RWPE1 (cell line): ENCODE data around the gene FAM72C.
"Not testable (repeated sequence)": the region's sequence is repeated elsewhere in the genome, so short reads cannot be mapped to it uniquely, and the experiment has no call there.

Experiments used
- CTCF ChIA-PET: fragments of 350-600 bp; sonication (Branson Sonifier 250); formaldehyde crosslinking; extraction: SDS; loops from one replicate; lab custom pipeline; 2021; lab: Yijun Ruan, JAX
- POLR2A ChIA-PET: fragments of 400-600 bp; formaldehyde crosslinking; extraction: SDS; loops from one replicate; lab custom pipeline; 2020; ENCODE audit warnings: antibody characterized with exemption; ENCODE audit not compliant: low non-redundant PET; lab: Yijun Ruan, JAX
- DNase-seq: peaks from one replicate; pipeline ENCODE4 v3.0.0; 2012; ENCODE audit warnings: low spot score
- H3K27ac ChIP-seq: fragments of 450-650 bp; 2 replicates; pipeline ENCODE4 v1.5.1; 2017

The FAM72C gene

GRCh38 chr1:143971924-143972700, at the start of gene FAM72C:
Gene FAM72C (minus strand): TSS chr1:143971986. CDS start chr1:143971141, 845 bp downstream.
- POLR2A ChIA-PET, CTCF ChIA-PET, H3K27ac ChIP-seq, DNase-seq: not testable (repeated sequence)

DNA sequence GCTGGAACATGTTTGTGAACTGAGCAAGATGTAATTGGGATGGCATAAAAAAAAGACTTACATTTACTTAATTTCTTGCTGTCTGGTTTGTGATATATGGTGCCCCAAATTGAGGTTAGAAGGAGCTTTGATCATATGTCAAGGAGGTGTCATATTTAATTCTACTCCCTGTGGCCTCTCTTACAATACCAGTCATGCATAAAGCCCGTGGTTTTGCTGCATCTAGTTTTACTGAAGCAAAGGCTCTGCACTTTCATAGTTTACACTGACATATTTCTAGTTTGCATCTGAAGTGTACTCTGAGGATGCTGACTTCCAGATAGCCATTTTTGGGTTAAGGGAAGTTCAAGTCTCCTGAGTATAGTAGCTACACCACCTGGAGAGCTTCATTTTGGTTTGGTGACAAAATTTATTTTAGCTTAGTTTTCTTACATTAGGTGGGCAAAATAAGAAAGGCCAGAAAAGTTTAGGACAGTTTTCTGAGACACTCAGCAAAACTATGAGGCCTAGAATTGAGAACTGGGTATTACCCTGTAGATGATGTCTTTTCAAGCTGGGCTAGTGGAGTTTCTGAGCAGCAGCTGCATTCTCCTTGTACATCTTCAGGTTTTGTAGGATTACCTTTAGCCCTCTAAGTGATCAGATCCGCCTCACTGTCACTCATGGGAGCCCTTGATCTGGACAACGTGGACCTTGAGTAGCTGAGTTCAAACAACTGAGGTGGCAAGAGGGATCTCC, 48.4 kb upstream of the FAM72C start:
- H3K27ac ChIP-seq, DNase-seq, CTCF ChIA-PET, POLR2A ChIA-PET: not testable (repeated sequence)

GRCh38 chr1:144019101-144019500, 47.3 kb upstream of the FAM72C start:
- POLR2A ChIA-PET, DNase-seq, CTCF ChIA-PET, H3K27ac ChIP-seq: not testable (repeated sequence)

- CTCF ChIA-PET, POLR2A ChIA-PET, DNase-seq, H3K27ac ChIP-seq: not testable (repeated sequence)
These were observed 43.6 kb upstream of the FAM72C start for GRCh38 chr1:144015180-144015966.

- H3K27ac ChIP-seq, DNase-seq, POLR2A ChIA-PET, CTCF ChIA-PET: not testable (repeated sequence)
These were observed 42.7 kb upstream of the FAM72C start for GRCh38 chr1:144014528-144014927.

DNA sequence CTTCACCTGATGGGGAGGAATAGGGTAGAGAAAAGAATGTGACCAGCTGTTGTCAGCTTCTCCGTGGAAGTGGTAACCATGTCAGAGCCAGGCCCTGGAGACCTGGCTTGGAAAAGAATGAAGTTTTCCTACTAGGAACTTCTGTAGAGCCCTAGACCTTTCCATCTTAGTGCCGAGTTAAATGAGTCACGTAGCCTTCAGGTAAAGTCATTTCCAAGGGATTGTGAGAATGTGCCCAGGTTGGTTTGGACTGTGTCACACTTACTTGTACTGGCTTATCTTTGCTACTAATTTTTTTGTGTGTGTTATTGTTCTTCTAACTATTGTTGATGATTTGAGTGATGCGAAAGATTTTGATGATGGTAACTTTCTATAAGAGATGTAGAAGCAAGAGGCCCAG, 42.3 kb upstream of the FAM72C start:
- DNase-seq, CTCF ChIA-PET, H3K27ac ChIP-seq, POLR2A ChIA-PET: not testable (repeated sequence)

GRCh38 chr1:144012168-144012733, 40.5 kb upstream of the FAM72C start:
- POLR2A ChIA-PET, H3K27ac ChIP-seq, DNase-seq, CTCF ChIA-PET: not testable (repeated sequence)

GRCh38 chr1:144009410-144009809, 37.6 kb upstream of the FAM72C start:
- CTCF ChIA-PET, H3K27ac ChIP-seq, POLR2A ChIA-PET, DNase-seq: not testable (repeated sequence)

GRCh38 chr1:144004259-144004658, 32.5 kb upstream of the FAM72C start:
- H3K27ac ChIP-seq, DNase-seq, CTCF ChIA-PET, POLR2A ChIA-PET: not testable (repeated sequence)

- CTCF ChIA-PET, POLR2A ChIA-PET, H3K27ac ChIP-seq, DNase-seq: not testable (repeated sequence)
These were observed 31.7 kb upstream of the FAM72C start for GRCh38 chr1:144003306-144004029.

DNA sequence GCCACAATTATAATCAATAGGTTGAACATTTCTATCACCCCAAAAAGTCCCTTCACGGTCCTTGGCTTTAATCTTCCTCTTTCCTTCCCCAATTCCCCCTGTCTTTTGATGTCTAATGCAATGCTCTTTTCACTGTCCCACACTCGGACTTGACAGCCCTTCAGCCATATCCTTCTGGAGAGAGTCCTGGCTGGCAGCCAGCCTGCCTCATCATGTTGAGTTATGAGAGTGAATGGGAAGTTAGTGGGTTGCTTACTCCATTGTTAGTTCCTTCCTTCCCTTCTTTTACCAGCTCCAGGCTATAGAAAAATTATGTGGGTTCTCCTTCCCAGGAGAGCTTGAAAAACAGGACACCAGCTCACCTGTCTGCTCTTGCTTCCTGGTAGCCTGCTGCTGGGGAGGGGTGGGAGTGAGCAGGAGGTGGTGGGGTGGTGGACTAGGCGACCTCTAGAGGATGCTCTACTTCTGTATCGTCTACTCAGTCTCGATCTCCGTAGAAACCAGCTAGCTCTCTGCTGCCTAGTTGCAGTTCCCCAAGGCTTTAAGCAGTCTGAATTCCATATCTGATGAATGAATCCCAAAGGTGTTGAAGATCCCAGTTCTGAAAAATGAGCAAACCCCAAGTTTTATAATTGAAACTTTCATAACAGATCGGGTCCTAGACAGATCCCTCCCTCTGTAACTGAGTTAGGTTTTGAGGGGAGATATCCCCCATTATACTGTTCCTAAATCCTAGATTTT, 30.5 kb upstream of the FAM72C start:
- DNase-seq, CTCF ChIA-PET, POLR2A ChIA-PET, H3K27ac ChIP-seq: not testable (repeated sequence)

- POLR2A ChIA-PET, CTCF ChIA-PET: not testable (repeated sequence)
These were observed 29.3 kb upstream of the FAM72C start for GRCh38 chr1:144001077-144001476.

DNA sequence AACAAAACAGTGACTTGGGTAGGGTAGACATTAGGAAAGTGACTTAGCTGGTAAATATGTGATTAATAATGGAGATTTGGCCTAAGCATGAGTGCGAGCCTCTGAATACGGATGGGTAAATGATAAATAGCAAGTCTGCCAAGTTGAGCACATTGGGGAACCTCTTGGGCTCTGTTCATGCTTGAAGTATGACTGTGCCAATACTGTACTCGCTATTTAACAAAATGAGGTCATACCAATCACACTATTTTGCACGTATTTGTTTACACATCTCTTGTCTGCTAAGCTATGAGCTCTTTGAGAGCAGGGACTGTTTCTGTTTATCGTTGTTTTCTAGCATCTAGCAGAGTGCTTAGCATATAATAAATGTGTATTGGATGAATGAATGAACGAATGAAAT, 24.2 kb upstream of the FAM72C start:
- DNase-seq, H3K27ac ChIP-seq, POLR2A ChIA-PET, CTCF ChIA-PET: not testable (repeated sequence)

More at GRCh38 chr1:144001077-144001476, 29.3 kb upstream of the FAM72C start:
- not testable (repeated sequence) for H3K27ac ChIP-seq, DNase-seq

GRCh38 chr1:143993301-143993907, 21.6 kb upstream of the FAM72C start:
- CTCF ChIA-PET, DNase-seq, POLR2A ChIA-PET, H3K27ac ChIP-seq: not testable (repeated sequence)

- POLR2A ChIA-PET, H3K27ac ChIP-seq, CTCF ChIA-PET, DNase-seq: not testable (repeated sequence)
These were observed 18.9 kb upstream of the FAM72C start for GRCh38 chr1:143990699-143991098.
